Measurements from ENCODE around the gene TFEB.

TFEB gene

GRCh38 chr6:41690541-41691330, 44.7 kb downstream of the TFEB start:
- no peak for DNase-seq (ENCODE audit: low read depth)

- DNase-seq (ENCODE audit: low read depth) = no peak
Observed at GRCh38 chr6:41689171-41690008, 46.0 kb downstream of the TFEB start.

- DNase-seq (ENCODE audit: low read depth) = no peak
Observed at GRCh38 chr6:41688256-41688965, 47.0 kb downstream of the TFEB start.

- no peak for DNase-seq (ENCODE audit: low read depth)
Observed at GRCh38 chr6:41687501-41688175, 47.8 kb downstream of the TFEB start.

GRCh38 chr6:41685641-41686380, 49.6 kb downstream of the TFEB start:
- no peak for DNase-seq (ENCODE audit: low read depth)

GRCh38 chr6:41684311-41685180, 50.9 kb downstream of the TFEB start:
- DNase-seq (ENCODE audit: low read depth) = no peak

DNA sequence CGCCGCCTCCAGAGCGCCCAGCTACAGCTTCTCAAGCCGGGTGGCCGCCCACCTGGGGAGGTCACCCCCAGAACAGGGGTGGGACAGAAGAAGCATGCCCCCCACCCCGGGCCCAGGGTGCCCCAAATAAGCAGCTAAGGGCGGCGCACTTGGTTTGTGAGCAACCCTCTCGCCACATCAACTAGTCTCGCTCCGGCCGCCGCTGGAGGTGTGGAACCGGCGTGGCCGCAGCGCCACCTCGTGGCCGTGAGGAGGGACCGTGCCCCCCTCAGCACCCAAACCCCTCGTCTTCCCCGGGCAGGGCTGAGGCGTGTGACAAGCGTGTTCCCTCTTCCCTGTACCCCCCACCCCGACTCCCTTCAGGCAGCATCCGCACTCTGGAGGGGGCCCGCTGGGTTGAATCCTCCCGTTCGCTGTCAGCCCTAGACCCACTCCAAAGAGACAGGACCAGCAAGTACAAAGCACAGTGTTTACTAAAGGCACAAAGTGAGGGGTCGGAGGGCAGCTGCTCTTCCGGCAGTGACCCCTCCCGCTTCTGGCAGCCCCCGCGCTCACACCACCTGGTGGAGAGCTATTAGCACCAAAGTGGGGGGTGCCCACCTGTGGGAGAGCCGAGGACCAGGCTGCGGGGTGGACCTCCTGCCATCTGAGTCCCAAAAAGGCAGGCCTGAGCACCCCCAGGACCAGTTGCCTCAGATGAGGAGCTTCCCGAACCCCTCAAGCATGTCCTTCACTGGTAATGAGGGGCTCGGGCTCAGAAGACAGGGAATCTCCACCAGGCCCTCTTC, 51.7 kb downstream of the TFEB start:
- DNase-seq (ENCODE audit: low read depth) = no peak

DNA sequence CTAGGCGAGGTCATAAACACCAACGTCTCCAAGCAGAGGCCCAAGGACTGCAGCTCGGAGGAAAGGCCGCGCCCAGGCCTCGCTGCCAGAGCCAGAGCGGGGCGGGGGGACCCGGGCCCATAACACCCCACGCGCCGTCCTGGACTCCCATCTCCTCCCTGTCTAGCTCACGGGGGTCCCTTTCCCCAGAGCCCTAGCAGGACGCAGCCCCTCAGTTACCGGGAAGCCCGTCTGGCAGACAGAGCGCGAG, 52.2 kb downstream of the TFEB start:
- no peak for DNase-seq (ENCODE audit: low read depth)

DNA sequence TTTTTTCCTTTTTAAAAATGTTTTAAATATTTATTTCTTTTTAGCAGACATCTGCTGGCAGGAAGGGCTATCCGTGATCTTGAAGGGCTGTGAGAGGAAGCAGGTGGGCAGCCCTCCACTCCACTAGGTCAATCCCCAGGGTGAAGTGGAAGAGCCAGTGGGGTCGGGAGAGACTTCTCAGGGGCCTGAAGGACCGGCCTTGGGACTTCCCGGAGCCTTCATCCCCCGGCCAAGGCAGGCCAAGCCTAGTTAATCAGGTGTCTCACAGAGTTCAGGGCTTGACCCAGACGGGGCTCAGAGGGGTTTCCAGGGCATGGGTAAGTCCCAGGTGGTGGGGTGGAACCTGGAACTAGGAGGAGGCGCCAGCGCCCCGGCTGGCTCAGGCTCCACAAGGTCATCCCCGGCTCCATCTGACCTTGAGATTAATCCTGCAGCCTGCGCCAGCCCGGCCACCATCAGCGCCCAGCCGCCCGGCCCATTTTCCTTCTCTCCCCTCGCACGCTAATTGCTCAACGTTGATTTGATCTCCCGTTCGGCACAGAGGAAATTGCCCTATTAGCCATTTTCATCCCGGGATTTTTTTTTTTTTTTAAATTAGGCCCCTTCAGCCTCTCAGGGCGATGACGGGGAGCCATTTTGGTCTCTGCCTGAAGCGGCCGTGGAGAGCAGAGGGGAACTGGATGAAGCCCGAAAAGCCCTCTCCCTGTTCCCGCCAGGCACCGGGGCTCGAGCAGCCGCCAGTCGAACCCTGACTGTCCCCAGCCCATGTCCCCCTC, 52.7 kb downstream of the TFEB start:
- DNase-seq (ENCODE audit: low read depth) = no peak

DNA sequence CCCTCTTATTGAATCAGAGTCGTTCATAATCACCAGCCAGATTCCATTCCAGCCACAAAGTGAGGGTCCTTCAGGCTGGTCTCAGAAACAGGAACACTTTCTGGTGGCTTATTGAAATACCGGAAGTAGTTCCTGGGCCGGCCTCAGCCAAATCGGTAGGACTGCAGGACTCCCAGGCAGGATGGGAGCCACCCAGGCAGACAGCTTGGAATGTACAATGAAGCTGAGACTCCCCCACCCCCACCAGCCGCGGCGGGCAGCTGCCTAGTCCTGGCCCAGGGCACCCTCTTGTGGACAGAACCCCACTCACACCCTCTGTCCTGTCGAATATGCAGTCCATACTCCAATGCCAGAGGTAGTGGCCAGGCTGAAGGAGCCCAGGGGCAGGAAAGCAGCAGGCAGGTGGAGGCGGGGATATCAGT, 53.3 kb downstream of the TFEB start:
- peak; percentile 69 for DNase-seq (ENCODE audit: low read depth)

DNA sequence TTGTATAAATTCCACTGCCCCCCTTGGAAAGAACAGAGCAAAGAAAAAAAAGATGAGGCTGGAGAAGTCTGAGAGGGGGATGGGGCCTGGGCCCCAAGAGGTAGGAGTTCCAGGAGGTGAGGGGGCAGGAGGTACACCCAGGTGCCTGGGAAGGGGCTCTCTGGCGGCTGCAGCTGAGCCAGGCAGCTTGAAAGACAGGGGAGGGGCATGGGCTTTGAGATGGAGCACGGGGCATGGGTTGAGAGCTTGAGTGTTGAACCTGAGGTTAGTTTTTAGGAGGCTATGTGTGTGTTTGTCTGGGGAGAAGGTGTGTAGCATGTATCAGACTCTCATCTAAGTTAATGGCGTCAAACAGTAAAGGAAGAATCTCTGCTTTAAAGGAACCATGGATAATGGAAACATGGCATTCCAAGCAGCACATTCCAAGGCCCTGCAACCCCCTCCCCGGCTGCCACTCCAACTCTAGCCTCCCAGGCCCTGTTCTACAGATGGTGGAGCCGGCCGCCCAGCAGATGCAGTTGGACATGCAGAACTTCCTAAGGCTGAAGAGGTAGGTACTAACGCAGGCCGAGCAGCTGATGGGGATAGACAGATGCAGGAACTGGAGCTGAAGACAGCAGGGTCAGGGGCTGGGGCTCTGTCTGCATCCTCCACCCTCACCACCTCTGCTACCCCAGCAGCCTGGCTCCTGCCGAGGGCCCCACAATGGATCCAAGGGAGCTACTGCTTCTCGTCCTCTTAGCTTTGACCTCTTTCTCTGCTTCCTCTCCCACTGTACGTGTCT, 55.0 kb downstream of the TFEB start:
- DNase-seq (ENCODE audit: low read depth) = no peak

GRCh38 chr6:41679696-41680095, 55.7 kb downstream of the TFEB start:
- DNase-seq (ENCODE audit: low read depth) = no peak

DNA sequence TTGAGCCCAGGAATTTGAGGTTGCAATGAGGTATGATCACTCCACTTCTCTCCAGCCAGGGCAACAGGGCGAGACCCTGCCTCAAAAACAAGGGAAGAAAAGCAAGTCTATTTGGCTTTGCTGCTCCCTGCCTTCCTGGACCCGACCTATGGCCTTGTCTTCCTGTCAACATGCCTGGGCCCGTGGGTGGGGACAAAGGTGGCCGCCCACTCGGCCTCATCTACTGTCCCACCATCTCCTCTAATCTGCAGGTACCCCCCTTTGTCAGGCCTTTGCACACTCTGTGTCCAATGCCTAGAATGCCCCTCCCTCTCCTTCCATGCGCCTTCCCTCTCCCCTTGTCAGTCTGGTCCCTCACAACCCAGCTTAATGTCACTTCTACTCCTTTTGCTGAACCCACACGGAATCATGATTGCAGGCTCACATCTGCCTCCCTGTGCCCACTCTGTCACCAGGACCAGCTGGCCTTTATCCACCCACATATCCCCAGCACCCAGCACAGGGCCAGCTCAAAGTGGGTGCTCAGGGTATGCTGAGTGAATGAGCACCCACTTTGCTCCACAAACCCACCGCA, 56.8 kb downstream of the TFEB start:
- DNase-seq (ENCODE audit: low read depth) = no peak

GRCh38 chr6:41677124-41677921, 58.1 kb downstream of the TFEB start:
- no peak for DNase-seq (ENCODE audit: low read depth)

- no peak for DNase-seq (ENCODE audit: low read depth)
Observed at GRCh38 chr6:41676431-41676830, 59.0 kb downstream of the TFEB start.

GRCh38 chr6:41675992-41676391, 59.4 kb downstream of the TFEB start:
- no peak for DNase-seq (ENCODE audit: low read depth)

DNA sequence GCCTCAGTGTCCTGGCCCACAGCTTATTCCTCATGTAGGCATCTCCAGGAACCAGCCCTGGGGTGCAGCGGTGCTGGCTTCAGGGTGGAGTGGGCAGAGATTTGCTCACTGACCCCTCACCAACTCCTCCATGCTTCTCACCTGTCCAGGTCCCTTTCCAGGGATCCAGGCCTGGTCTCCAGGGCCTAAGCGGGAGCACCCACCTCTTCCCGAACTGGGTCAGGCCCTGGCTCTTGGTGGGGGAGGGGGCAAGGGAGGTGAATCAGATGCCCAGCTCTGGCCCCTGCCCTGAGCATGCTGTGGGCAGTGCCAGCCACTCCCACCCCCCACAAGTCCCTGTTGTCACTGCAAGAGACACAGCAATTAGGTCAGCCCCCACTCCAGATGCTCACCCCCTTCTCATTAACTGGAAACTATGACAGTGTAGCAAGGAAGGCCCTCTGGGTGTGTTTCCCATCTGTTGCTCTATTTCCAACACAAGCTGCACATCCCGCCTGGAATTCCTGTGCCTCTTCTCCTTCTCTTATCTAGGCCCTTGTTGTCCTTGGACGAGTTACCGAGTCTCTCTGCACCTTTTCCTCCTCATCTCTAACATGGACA, 60.1 kb downstream of the TFEB start:
- no peak for DNase-seq (ENCODE audit: low read depth)

All from non-pigmented ciliary epithelial cell (primary cell).